H1 (cell line): ENCODE data around the gene CYB561D2. TPM values are rescaled to one million over a fixed set of nuclear protein-coding genes. Genes with fewer than 3 reads are reported as not detected.

Experiments used
- CTCF ChIA-PET: fragments of 300-600 bp; sonication (Branson Sonifier 250); formaldehyde crosslinking; loops from one replicate; lab custom pipeline; 2021; ENCODE audit not compliant: partially characterized antibody; lab: Charles Lee
- POLR2A ChIA-PET: fragments of 300-600 bp; sonication (Branson Sonifier 250); formaldehyde crosslinking; loops from one replicate; lab custom pipeline; 2021; ENCODE audit warnings: inconsistent platforms; ENCODE audit not compliant: partially characterized antibody; lab: Charles Lee
- DNase-seq, 2 experiments: peaks; one replicate each; pipeline versions ENCODE4 v3.0.0 to v3.0.0-alpha.2; 2010 to 2022; ENCODE audit warnings: low spot score in 2 of 2, low read depth in 1 of 2, mixed read lengths in 1 of 2
- FAIRE-seq: peaks from 2 replicates; lab custom pipeline; 2011; peaks lifted over from hg19 to GRCh38; lab: Jason Lieb, UNC
- H2AFZ ChIP-seq: 2 replicates; pipeline ENCODE4 v1.8.1; 2012; ENCODE audit warnings: low read length, inconsistent platforms
- H2AK5ac ChIP-seq: 2 replicates; pipeline ENCODE4 v1.6.1; 2013; ENCODE audit warnings: low read depth, low read length
- H2BK120ac ChIP-seq: replicated peaks from 2 replicates; pipeline ENCODE3; 2013; ENCODE audit warnings: low read depth, low read length, inconsistent platforms
- H2BK12ac ChIP-seq: 2 replicates; pipeline ENCODE4 v1.6.1; 2013; ENCODE audit warnings: low read depth, low read length
- H2BK15ac ChIP-seq: 2 replicates; pipeline ENCODE4 v1.6.1; 2013; ENCODE audit warnings: low read length
- H2BK20ac ChIP-seq: 2 replicates; pipeline ENCODE4 v1.6.1; 2013; ENCODE audit warnings: low read length
- H2BK5ac ChIP-seq: 2 replicates; pipeline ENCODE4 v1.6.1; 2013; ENCODE audit warnings: low read depth, low read length
- H3K14ac ChIP-seq: 2 replicates; pipeline ENCODE4 v1.6.1; 2013; ENCODE audit warnings: inconsistent platforms; ENCODE audit not compliant: insufficient read length
- H3K18ac ChIP-seq: 2 replicates; pipeline ENCODE4 v1.6.1; 2013; ENCODE audit warnings: low read length; ENCODE audit errors: extremely low read depth
- H3K23ac ChIP-seq: 2 replicates; pipeline ENCODE4 v1.6.1; 2013; ENCODE audit warnings: inconsistent platforms; ENCODE audit not compliant: insufficient read length
- H3K23me2 ChIP-seq: 2 replicates; pipeline ENCODE4 v1.6.1; 2013; ENCODE audit warnings: low read depth, low read length
- H3K27ac ChIP-seq: 2 replicates; pipeline ENCODE4 v1.6.1; 2011; ENCODE audit warnings: low read depth, low read length, inconsistent platforms
- H3K27me3 ChIP-seq, 4 experiments: replicated peaks in 1 of 4; 1 replicate in 1 of 4; 2 replicates in 3 of 4; pipeline versions ENCODE4 v1.6.1 to v1.8.1; 2011 to 2013; ENCODE audit warnings: low read length in 3 of 4, mild to moderate bottlenecking in 3 of 4, inconsistent platforms in 2 of 4, mixed read lengths in 2 of 4, moderate library complexity in 1 of 4; ENCODE audit not compliant: control insufficient read depth in 3 of 4, insufficient read depth in 3 of 4; ENCODE audit errors: extremely low read depth in 1 of 4
- H3K36me3 ChIP-seq, 4 experiments: 2 replicates each; pipeline versions ENCODE4 v1.6.1 to v1.8.1; 2011 to 2013; ENCODE audit warnings: mild to moderate bottlenecking in 4 of 4, low read length in 3 of 4, moderate library complexity in 2 of 4, control low read depth in 1 of 4, inconsistent platforms in 1 of 4; ENCODE audit not compliant: insufficient read depth in 4 of 4, control insufficient read depth in 2 of 4
- H3K4ac ChIP-seq: replicated peaks from 2 replicates; pipeline ENCODE3; 2013; ENCODE audit warnings: low read length, low read depth, mixed read lengths, inconsistent platforms; ENCODE audit not compliant: insufficient read length
- H3K4me1 ChIP-seq, 4 experiments: replicated peaks in 1 of 4; 1 replicate in 1 of 4; 2 replicates in 3 of 4; pipeline versions ENCODE4 v1.6.1 to v1.8.1; 2011 to 2013; ENCODE audit warnings: low read length in 3 of 4, inconsistent platforms in 2 of 4, mixed read lengths in 1 of 4; ENCODE audit not compliant: insufficient read depth in 4 of 4, control insufficient read depth in 3 of 4
- H3K4me2 ChIP-seq, 2 experiments: 2 replicates each; pipeline versions ENCODE4 v1.6.1 to v1.8.1; 2011 to 2013; ENCODE audit warnings: low read depth in 2 of 2, low read length in 2 of 2, control low read depth in 1 of 2, inconsistent platforms in 1 of 2, mild to moderate bottlenecking in 1 of 2; ENCODE audit not compliant: insufficient read depth in 1 of 2
- H3K4me3 ChIP-seq, 4 experiments: fragments of 200-600, 300-600 bp in 1 of 4; sonication (generic), shearing (Covaris generic), sonication (Bioruptor Twin) in 1 of 4; 2 replicates each; pipeline versions ENCODE4 v1.5.1 to v1.8.1; 2011 to 2016; ENCODE audit warnings: low read length in 4 of 4, low read depth in 3 of 4, control low read depth in 2 of 4, inconsistent platforms in 2 of 4, mild to moderate bottlenecking in 2 of 4, mixed read lengths in 1 of 4, moderate library complexity in 1 of 4; ENCODE audit not compliant: insufficient read depth in 2 of 4; ENCODE audit errors: extremely low read depth in 1 of 4
- H3K56ac ChIP-seq: replicated peaks from 2 replicates; pipeline ENCODE3; 2013; ENCODE audit warnings: low read depth, mild to moderate bottlenecking, mixed read lengths, low read length, inconsistent platforms; ENCODE audit not compliant: insufficient read length
- H3K79me1 ChIP-seq: 2 replicates; pipeline ENCODE4 v1.6.1; 2013; ENCODE audit warnings: low read depth, low read length, control low read depth
- H3K79me2 ChIP-seq, 2 experiments: 2 replicates each; pipeline versions ENCODE4 v1.6.1 to v1.8.1; 2012 to 2013; ENCODE audit warnings: low read length in 2 of 2, mild to moderate bottlenecking in 2 of 2, inconsistent platforms in 1 of 2; ENCODE audit not compliant: insufficient read depth in 2 of 2, control insufficient read depth in 1 of 2
- H3K9ac ChIP-seq, 4 experiments: replicated peaks in 1 of 4; 1 replicate in 1 of 4; 2 replicates in 3 of 4; pipeline versions ENCODE4 v1.6.1 to v1.8.1; 2011 to 2013; ENCODE audit warnings: low read depth in 3 of 4, low read length in 3 of 4, control low read depth in 2 of 4, mild to moderate bottlenecking in 2 of 4, moderate library complexity in 2 of 4, inconsistent platforms in 1 of 4; ENCODE audit errors: extremely low read depth in 1 of 4
- H3K9me3 ChIP-seq, 2 experiments: 2 replicates each; pipeline versions ENCODE4 v1.6.1 to v1.8.1; 2012 to 2013; ENCODE audit warnings: mild to moderate bottlenecking in 2 of 2, moderate library complexity in 2 of 2, control low read depth in 1 of 2, inconsistent platforms in 1 of 2, low read depth in 1 of 2, low read length in 1 of 2, mixed read lengths in 1 of 2; ENCODE audit not compliant: insufficient read depth in 2 of 2
- H4K20me1 ChIP-seq, 2 experiments: replicated peaks in 1 of 2; 2 replicates each; pipeline versions ENCODE3 to v1.8.1; 2011 to 2013; ENCODE audit warnings: inconsistent platforms in 2 of 2, low read length in 2 of 2, mild to moderate bottlenecking in 1 of 2; ENCODE audit not compliant: insufficient read depth in 2 of 2, control insufficient read depth in 1 of 2
- H4K5ac ChIP-seq: 2 replicates; pipeline ENCODE4 v1.6.1; 2013; ENCODE audit warnings: low read length, low read depth, mixed read lengths, inconsistent platforms; ENCODE audit not compliant: insufficient read length
- H4K8ac ChIP-seq: 2 replicates; pipeline ENCODE4 v1.8.0; 2013; ENCODE audit warnings: mild to moderate bottlenecking, moderate library complexity, low read length, inconsistent platforms; ENCODE audit not compliant: insufficient read depth; ENCODE audit errors: extremely low read depth
- H4K91ac ChIP-seq: replicated peaks from 2 replicates; pipeline ENCODE3; 2013; ENCODE audit warnings: low read length, mixed read lengths, inconsistent platforms; ENCODE audit not compliant: insufficient read length
- GTF2F1 ChIP-seq: IDR thresholded peaks from 2 replicates; pipeline ENCODE4 v1.6.1; 2012; ENCODE audit warnings: low read depth, low read length, improper control_type of control experiment, borderline replicate concordance
- YY1 ChIP-seq: IDR thresholded peaks from 2 replicates; pipeline ENCODE4 v1.6.1; 2011; ENCODE audit warnings: low read depth, mild to moderate bottlenecking, low read length
- WGBS, 2 experiments: shearing (Covaris generic) in 1 of 2; methylation state at CpG; one replicate each; pipeline versions ENCODE4 v1.1.6 to v1.1.7; 2013 to 2015; ENCODE audit warnings: low lambda C conversion rate in 2 of 2, mixed read lengths in 2 of 2, inconsistent platforms in 1 of 2, low coverage in 1 of 2, missing lambda C conversion rate in 1 of 2; ENCODE audit not compliant: insufficient replicate concordance in 2 of 2, insufficient coverage in 1 of 2, insufficient read length in 1 of 2; ENCODE audit errors: extremely low coverage in 1 of 2, missing lambda C conversion rate in 1 of 2; 5-methylcytosine and 5-hydroxymethylcytosine counted together
- polyA plus RNA-seq, 7 experiments: library from polyadenylated mRNA; depleted of rRNA in 3 of 7; stranded (reverse) in 5 of 7; unstranded in 2 of 7; fragments of >200 nt in 5 of 7; fragments of 200-250 nt in 2 of 7; gene quantifications; 1 replicate in 5 of 7; 2 replicates in 1 of 7; 4 replicates in 1 of 7; pipeline versions ENCODE4 v1.2.1 to v1.2.3, GENCODE V29; 2011 to 2013; ENCODE audit warnings: missing spikeins in 2 of 7, mixed read lengths in 2 of 7
- total RNA-seq: library from RNA; stranded (reverse); fragmentation: NEBNext Ultra II Directional; extraction: Animal tissue kit (Norgen Biotek cat#: 25700); gene quantifications from 2 replicates; pipeline ENCODE4 v1.2.1, GENCODE V29; 2021

The CYB561D2 gene
- total and polyA plus RNA-seq, 2 of the 8 experiments (the other 6 are each of a cell fraction or from before 2014, with no cell fraction given), result 9.8 to 34.0 TPM

DNA sequence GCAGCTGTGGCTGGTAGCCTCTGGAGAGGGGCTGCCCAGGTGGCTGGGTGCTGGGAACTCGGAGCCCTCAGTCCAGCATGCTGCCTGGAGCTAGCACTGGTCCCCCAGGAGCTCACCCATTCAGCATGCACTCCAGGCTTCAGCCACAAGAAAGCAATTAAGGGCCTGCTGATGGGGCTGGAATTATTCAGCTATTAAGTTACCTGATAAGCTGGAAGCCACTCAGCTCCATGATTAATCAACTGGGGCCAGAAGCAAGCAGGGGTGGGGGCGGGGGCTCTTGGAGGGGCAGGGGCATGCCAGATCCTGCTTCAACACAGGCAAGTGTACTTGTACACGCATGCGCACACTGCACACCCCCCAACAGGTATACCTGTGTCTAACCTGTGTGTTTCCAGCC is 30.7 kb downstream of the CYB561D2 start:
- Histone ChIP-seq H2BK15ac (no peak overlapping the region), H3K18ac (no peak overlapping the region), H3K27me3 (peaks cover 0 to 3% (median 0%) of the 10 kb centered on the region in 4 experiments; a peak in 1 of 7 replicates), H2BK5ac (no peak overlapping the region), H3K14ac (no peak overlapping the region), H3K4me2 (no peak overlapping the region), H4K5ac (no peak overlapping the region), H4K91ac (no peak overlapping the region), H2BK120ac (no peak overlapping the region), H3K4ac (no peak overlapping the region), H4K8ac (no peak overlapping the region), H3K56ac (no peak overlapping the region), H3K4me3 (no peak overlapping the region), H2BK20ac (no peak overlapping the region), H3K36me3 (no peaks in the 10 kb centered on the region), H3K4me1 (peaks cover 0 to 5% (median 2%) of the 10 kb centered on the region in 4 experiments; a peak in 2 of 7 replicates), H2AFZ (no peak overlapping the region), H3K9me3 (no peaks in the 10 kb centered on the region), H3K23ac (no peak overlapping the region), H3K27ac (no peak overlapping the region), H3K79me1 (no peaks in the 10 kb centered on the region), H2BK12ac (no peak overlapping the region), H3K23me2 (no peaks in the 10 kb centered on the region), H4K20me1 (peaks cover 2 to 4% of the 10 kb centered on the region in 2 experiments), H3K9ac (no peak overlapping the region), H2AK5ac (no peak overlapping the region), H3K79me2 (no peaks in the 10 kb centered on the region)
- DNase-seq (no peak), FAIRE-seq (no peak)
- CTCF ChIA-PET, result interaction anchor here (0.6 to 2.5 kb wide), 11 partner anchors 10 to 161 kb away, joined by 3 to 13 read pairs (median 4); no protein-coding TSS in a partner anchor
- no peak for TF ChIP-seq YY1
- TF ChIP-seq GTF2F1, result no peak
- WGBS, 2 experiments, result 73% methylated on average over 4 of the region's 4 CpGs; no CpG with 5 or more reads in 1 of the 2 experiments
- POLR2A ChIA-PET, result interaction anchor here (1.7 kb wide), 1 partner anchor 135 kb away, joined by 4 read pairs; no protein-coding TSS in a partner anchor
